Endodermal cell (in vitro differentiated cells): Measurements from ENCODE around the gene CAMK2A. TPM values are rescaled to one million over a fixed set of nuclear protein-coding genes. Genes with fewer than 3 reads are reported as not detected.

ENCODE experiments used
- DNase-seq: peaks from one replicate; pipeline ENCODE4 v3.0.0-alpha.2; 2017
- H3K27ac ChIP-seq: 2 replicates; pipeline ENCODE4 v1.5.1; 2013; ENCODE audit warnings: mild to moderate bottlenecking, low read depth, low read length, moderate library complexity
- H3K27me3 ChIP-seq: 2 replicates; pipeline ENCODE4 v1.6.1; 2013; ENCODE audit warnings: mild to moderate bottlenecking, low read length, moderate library complexity; ENCODE audit not compliant: insufficient read depth, control insufficient read depth, poor library complexity, severe bottlenecking
- H3K36me3 ChIP-seq: 2 replicates; pipeline ENCODE4 v1.7.0; 2013; ENCODE audit warnings: mild to moderate bottlenecking, low read length, moderate library complexity; ENCODE audit not compliant: control insufficient read depth, insufficient read depth
- H3K4me1 ChIP-seq: one replicate; pipeline ENCODE4 v1.7.0; 2013; ENCODE audit warnings: low read length; ENCODE audit not compliant: control insufficient read depth, insufficient read depth
- H3K4me3 ChIP-seq: 2 replicates; pipeline ENCODE4 v1.5.1; 2013; ENCODE audit warnings: mild to moderate bottlenecking, low read length, moderate library complexity
- H3K9ac ChIP-seq: 2 replicates; pipeline ENCODE4 v1.6.1; 2013; ENCODE audit warnings: mild to moderate bottlenecking, low read length, moderate library complexity; ENCODE audit not compliant: poor library complexity, severe bottlenecking; ENCODE audit errors: extremely low read depth
- H3K9me3 ChIP-seq: 2 replicates; pipeline ENCODE4 v1.6.1; 2013; ENCODE audit warnings: mild to moderate bottlenecking, low read length, moderate library complexity; ENCODE audit not compliant: control insufficient read depth
- H3K27ac Mint-ChIP-seq: 2 replicates; pipeline ENCODE4 v1.8.0; 2020; ENCODE audit warnings: mixed read lengths
- H3K27me3 Mint-ChIP-seq: 2 replicates; pipeline ENCODE4 v1.8.0; 2021; ENCODE audit warnings: mild to moderate bottlenecking, mixed read lengths; ENCODE audit not compliant: insufficient read depth
- H3K36me3 Mint-ChIP-seq: 2 replicates; pipeline ENCODE4 v1.8.0; 2020; ENCODE audit warnings: low read depth, mixed read lengths
- H3K4me1 Mint-ChIP-seq: 2 replicates; pipeline ENCODE4 v1.8.0; 2020; ENCODE audit warnings: mixed read lengths
- H3K4me3 Mint-ChIP-seq: 2 replicates; pipeline ENCODE4 v1.8.0; 2020; ENCODE audit warnings: mild to moderate bottlenecking, moderate library complexity, mixed read lengths
- H3K9me3 Mint-ChIP-seq: 2 replicates; pipeline ENCODE4 v1.8.0; 2020; ENCODE audit warnings: mild to moderate bottlenecking, mixed read lengths
- CTCF ChIP-seq: fragments of 200-600 bp; sonication (generic); conservative IDR thresholded peaks from 2 replicates; pipeline ENCODE4 v1.5.0; 2021; ENCODE audit warnings: antibody characterized with exemption, mild to moderate bottlenecking
- WGBS, 2 experiments: methylation state at CpG; one replicate each; pipeline versions ENCODE4 v1.1.5 to v1.1.7; 2013; ENCODE audit warnings: missing lambda C conversion rate in 2 of 2, mixed read lengths in 1 of 2; ENCODE audit not compliant: insufficient coverage in 1 of 2, insufficient read length in 1 of 2; 5-methylcytosine and 5-hydroxymethylcytosine counted together
- total RNA-seq, 2 donors: library from RNA; stranded (reverse); fragmentation: NEBNext Ultra II Directional in 1 of 2; extraction: Animal tissue kit (Norgen Biotek cat#: 25700) in 1 of 2; gene quantifications; 2 replicates in 1 of 2; 3 replicates in 1 of 2; pipeline ENCODE4 v1.2.1, GENCODE V29; 2021

CAMK2A gene
- total RNA-seq, 2 donors from 2014 or later = 0.31 to 0.49 TPM

DNA sequence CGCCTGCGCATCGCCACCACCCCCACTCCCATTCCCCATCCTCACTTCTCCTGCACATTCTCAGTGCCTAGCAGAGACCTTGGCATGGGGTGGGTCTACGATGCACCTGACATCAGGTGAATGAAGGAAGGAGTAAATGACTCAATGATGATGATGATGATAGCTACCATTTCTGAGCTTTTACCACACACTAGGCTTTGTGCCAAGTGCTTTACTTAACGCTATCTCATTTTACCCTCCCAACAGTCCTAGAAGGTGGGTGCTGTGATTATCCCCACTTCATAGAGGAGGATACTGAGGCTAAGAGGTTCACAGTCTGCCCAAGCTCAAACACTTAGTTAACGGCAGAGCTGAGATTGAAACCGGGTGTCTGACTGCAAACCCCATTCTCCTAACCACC lies 27.1 kb downstream of the CAMK2A start:
- Histone ChIP-seq H3K9ac (no peak overlapping the region), H3K36me3 (no peaks in the 10 kb centered on the region), H3K4me3 (no peak overlapping the region), H3K27me3 (no peaks in the 10 kb centered on the region), H3K9me3 (no peaks in the 10 kb centered on the region), H3K27ac (no peak overlapping the region), H3K4me1 (no peaks in the 10 kb centered on the region)
- WGBS, 2 experiments = 91 to 93% methylated on average over 3 to 7 of the region's 7 CpGs
- Mint-ChIP-seq H3K27ac (no peak overlapping the region), H3K4me1 (peaks cover 5% of the 10 kb centered on the region), H3K27me3 (peaks cover 6% of the 10 kb centered on the region), H3K4me3 (no peak overlapping the region), H3K9me3 (no peaks in the 10 kb centered on the region), H3K36me3 (no peaks in the 10 kb centered on the region)
- no peak for DNase-seq
- TF ChIP-seq CTCF = no peak

DNA sequence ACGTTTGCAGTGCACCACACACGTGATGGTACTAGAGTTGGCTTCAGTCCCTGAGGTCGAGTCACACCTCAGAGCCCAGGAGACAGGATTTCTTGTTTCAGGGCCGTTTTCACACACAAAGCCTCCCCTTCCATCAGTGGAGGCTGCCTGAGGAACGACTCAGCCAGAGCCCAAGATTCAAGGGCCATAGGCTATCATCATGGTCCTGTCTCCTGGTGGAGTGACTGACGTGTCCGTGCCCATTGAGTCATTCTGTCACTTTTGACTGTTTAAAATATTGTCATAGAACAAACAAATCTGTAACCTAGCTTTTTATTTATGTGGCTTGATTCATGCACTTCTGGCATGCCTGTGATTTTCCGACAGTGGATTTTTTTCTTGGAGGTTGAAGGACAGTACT lies 28.3 kb downstream of the CAMK2A start:
- H3K27ac Mint-ChIP-seq = no peak overlapping the region
- Histone ChIP-seq H3K9ac (no peak overlapping the region), H3K36me3 (no peaks in the 10 kb centered on the region), H3K27me3 (no peaks in the 10 kb centered on the region), H3K4me1 (no peaks in the 10 kb centered on the region), H3K27ac (no peak overlapping the region), H3K9me3 (no peaks in the 10 kb centered on the region), H3K4me3 (no peak overlapping the region)
- peaks cover 7% of the 10 kb centered on the region for H3K4me1 Mint-ChIP-seq
- DNase-seq = no peak
- H3K4me3 Mint-ChIP-seq = no peak overlapping the region
- H3K27me3 Mint-ChIP-seq = peaks cover 6% of the 10 kb centered on the region
- no peaks in the 10 kb centered on the region for H3K36me3 Mint-ChIP-seq
- 83 to 87% methylated on average over 7 to 8 of the region's 8 CpGs for WGBS, 2 experiments
- H3K9me3 Mint-ChIP-seq = no peaks in the 10 kb centered on the region
- no peak for TF ChIP-seq CTCF

- no peak overlapping the region for H3K4me3 ChIP-seq
- 86 to 90% methylated on average over 5 to 6 of the region's 6 CpGs for WGBS, 2 experiments
- Mint-ChIP-seq H3K9me3 (no peaks in the 10 kb centered on the region), H3K36me3 (no peaks in the 10 kb centered on the region), H3K4me3 (no peak overlapping the region), H3K27me3 (peaks cover 6% of the 10 kb centered on the region), H3K4me1 (peaks cover 11% of the 10 kb centered on the region), H3K27ac (no peak overlapping the region)
- H3K36me3 ChIP-seq = no peaks in the 10 kb centered on the region
- H3K27me3 ChIP-seq = no peaks in the 10 kb centered on the region
- no peak for TF ChIP-seq CTCF
- H3K4me1 ChIP-seq = peaks cover 10% of the 10 kb centered on the region
- peak overlapping the region; percentile 64 for H3K27ac ChIP-seq
- no peak overlapping the region for H3K9ac ChIP-seq
- DNase-seq = peak; percentile 77
- H3K9me3 ChIP-seq = no peaks in the 10 kb centered on the region
Observed at GRCh38 chr5:150258130-150258529, 31.4 kb downstream of the CAMK2A start.
